Suppressor macrophage treated with lipopolysaccharide for 1 hour (primary cell): ENCODE measurements around the gene CA6.
"Not testable (repeated sequence)": the region's sequence is repeated elsewhere in the genome, so short reads cannot be mapped to it uniquely, and the experiment has no call there.

Source experiments
- DNase-seq, 3 donors: peaks; one replicate each; pipeline ENCODE4 v3.0.0-alpha.2; 2020 to 2022

CA6 gene

GRCh38 chr1:9009438-9010370, 64.0 kb downstream of the CA6 start:
- peak; percentile 53 to 65 (median 59) for DNase-seq

- DNase-seq: peak; percentile 82 to 89 (median 84)
Measured at GRCh38 chr1:9010781-9011323, 65.2 kb downstream of the CA6 start.

GRCh38 chr1:9013819-9014218, 68.2 kb downstream of the CA6 start:
- no peak for DNase-seq

- no peak for DNase-seq
Measured at GRCh38 chr1:9014475-9015375, 69.1 kb downstream of the CA6 start.

GRCh38 chr1:9016455-9016854, 70.8 kb downstream of the CA6 start:
- DNase-seq: no peak

- no peak for DNase-seq
Measured at GRCh38 chr1:9018333-9018732, 72.7 kb downstream of the CA6 start.

- no peak for DNase-seq
Measured at GRCh38 chr1:9019896-9020295, 74.2 kb downstream of the CA6 start.

- DNase-seq: no peak
Measured at GRCh38 chr1:9020305-9020704, 74.6 kb downstream of the CA6 start.

GRCh38 chr1:9022026-9022738, 76.5 kb downstream of the CA6 start:
- DNase-seq: not testable (repeated sequence)

GRCh38 chr1:9022773-9023172, 77.1 kb downstream of the CA6 start:
- no peak for DNase-seq
